ENCODE measurements around the gene GRK5.

GRCh38 chr10:119468542-119469324, 261.4 kb downstream of the GRK5 start:
- TF ChIP-seq, protein P1, sequence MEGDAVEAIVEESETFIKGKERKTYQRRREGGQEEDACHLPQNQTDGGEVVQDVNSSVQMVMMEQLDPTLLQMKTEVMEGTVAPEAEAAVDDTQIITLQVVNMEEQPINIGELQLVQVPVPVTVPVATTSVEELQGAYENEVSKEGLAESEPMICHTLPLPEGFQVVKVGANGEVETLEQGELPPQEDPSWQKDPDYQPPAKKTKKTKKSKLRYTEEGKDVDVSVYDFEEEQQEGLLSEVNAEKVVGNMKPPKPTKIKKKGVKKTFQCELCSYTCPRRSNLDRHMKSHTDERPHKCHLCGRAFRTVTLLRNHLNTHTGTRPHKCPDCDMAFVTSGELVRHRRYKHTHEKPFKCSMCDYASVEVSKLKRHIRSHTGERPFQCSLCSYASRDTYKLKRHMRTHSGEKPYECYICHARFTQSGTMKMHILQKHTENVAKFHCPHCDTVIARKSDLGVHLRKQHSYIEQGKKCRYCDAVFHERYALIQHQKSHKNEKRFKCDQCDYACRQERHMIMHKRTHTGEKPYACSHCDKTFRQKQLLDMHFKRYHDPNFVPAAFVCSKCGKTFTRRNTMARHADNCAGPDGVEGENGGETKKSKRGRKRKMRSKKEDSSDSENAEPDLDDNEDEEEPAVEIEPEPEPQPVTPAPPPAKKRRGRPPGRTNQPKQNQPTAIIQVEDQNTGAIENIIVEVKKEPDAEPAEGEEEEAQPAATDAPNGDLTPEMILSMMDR (IDR thresholded peaks at IDR 0.05), result no peak
- TF ChIP-seq POLR2A (IDR thresholded peaks at IDR 0.05), result no peak

Measured in lower leg skin (tissue), 3 donors.